H1 (cell line): ENCODE data around the gene MYL3. TPM values are rescaled to one million over a fixed set of nuclear protein-coding genes. Genes with fewer than 3 reads are reported as not detected.

Experiments used
- BRCA1 ChIP-seq: IDR thresholded peaks from 2 replicates; pipeline ENCODE4 v1.6.1; 2012; ENCODE audit warnings: low read depth, low read length, improper control_type of control experiment
- CHD2 ChIP-seq: IDR thresholded peaks from 2 replicates; pipeline ENCODE4 v1.6.1; 2012; ENCODE audit warnings: low read length, improper control_type of control experiment
- E2F6 ChIP-seq: IDR thresholded peaks from 2 replicates; pipeline ENCODE4 v1.6.1; 2012; ENCODE audit warnings: inconsistent platforms
- GTF2F1 ChIP-seq: IDR thresholded peaks from 2 replicates; pipeline ENCODE4 v1.6.1; 2012; ENCODE audit warnings: low read depth, low read length, improper control_type of control experiment, borderline replicate concordance
- POLR2AphosphoS5 ChIP-seq: IDR thresholded peaks from 2 replicates; pipeline ENCODE4 v1.6.1; 2011; ENCODE audit warnings: low read depth, low read length
- POU5F1 ChIP-seq: IDR thresholded peaks from 2 replicates; pipeline ENCODE4 v1.6.1; 2011; ENCODE audit warnings: low read depth, mild to moderate bottlenecking, low read length, moderate library complexity
- SAP30 ChIP-seq: fragments of 300-600 bp; sonication (generic); IDR thresholded peaks from 2 replicates; pipeline ENCODE4 v1.7.1; 2012; ENCODE audit warnings: low read length, moderate library complexity, mild to moderate bottlenecking, inconsistent platforms; ENCODE audit not compliant: insufficient read depth, insufficient replicate concordance
- ZNF274 ChIP-seq: IDR thresholded peaks from 2 replicates; pipeline ENCODE4 v1.7.0; 2012; ENCODE audit warnings: low read length, borderline replicate concordance; ENCODE audit errors: extremely low read depth
- polyA plus RNA-seq, 7 experiments: library from polyadenylated mRNA; depleted of rRNA in 3 of 7; stranded (reverse) in 5 of 7; unstranded in 2 of 7; fragments of >200 nt in 5 of 7; fragments of 200-250 nt in 2 of 7; gene quantifications; 1 replicate in 5 of 7; 2 replicates in 1 of 7; 4 replicates in 1 of 7; pipeline versions ENCODE4 v1.2.1 to v1.2.3, GENCODE V29; 2011 to 2013; ENCODE audit warnings: missing spikeins in 2 of 7, mixed read lengths in 2 of 7
- total RNA-seq: library from RNA; stranded (reverse); fragmentation: NEBNext Ultra II Directional; extraction: Animal tissue kit (Norgen Biotek cat#: 25700); gene quantifications from 2 replicates; pipeline ENCODE4 v1.2.1, GENCODE V29; 2021

MYL3 gene
- total and polyA plus RNA-seq, 2 of the 8 experiments (the other 6 are each of a cell fraction or from before 2014, with no cell fraction given) = 0.06 TPM; not detected in 1

- no peak for TF ChIP-seq GTF2F1
- TF ChIP-seq CHD2 = no peak
- no peak for TF ChIP-seq POLR2AphosphoS5
- TF ChIP-seq E2F6 = no peak
- no peak for TF ChIP-seq ZNF274
- no peak for TF ChIP-seq BRCA1
- TF ChIP-seq SAP30 = no peak
- no peak for TF ChIP-seq POU5F1
These were observed 25.5 kb upstream of the MYL3 start (continued) for GRCh38 chr3:46888705-46889104.
